Measurements from ENCODE around the gene PI4KB.
A peak's percentile ranks its signal among the peaks of the same experiment; 100 is the strongest.
"Not testable (repeated sequence)": the region's sequence is repeated elsewhere in the genome, so short reads cannot be mapped to it uniquely, and the experiment has no call there.

Gene PI4KB

DNA sequence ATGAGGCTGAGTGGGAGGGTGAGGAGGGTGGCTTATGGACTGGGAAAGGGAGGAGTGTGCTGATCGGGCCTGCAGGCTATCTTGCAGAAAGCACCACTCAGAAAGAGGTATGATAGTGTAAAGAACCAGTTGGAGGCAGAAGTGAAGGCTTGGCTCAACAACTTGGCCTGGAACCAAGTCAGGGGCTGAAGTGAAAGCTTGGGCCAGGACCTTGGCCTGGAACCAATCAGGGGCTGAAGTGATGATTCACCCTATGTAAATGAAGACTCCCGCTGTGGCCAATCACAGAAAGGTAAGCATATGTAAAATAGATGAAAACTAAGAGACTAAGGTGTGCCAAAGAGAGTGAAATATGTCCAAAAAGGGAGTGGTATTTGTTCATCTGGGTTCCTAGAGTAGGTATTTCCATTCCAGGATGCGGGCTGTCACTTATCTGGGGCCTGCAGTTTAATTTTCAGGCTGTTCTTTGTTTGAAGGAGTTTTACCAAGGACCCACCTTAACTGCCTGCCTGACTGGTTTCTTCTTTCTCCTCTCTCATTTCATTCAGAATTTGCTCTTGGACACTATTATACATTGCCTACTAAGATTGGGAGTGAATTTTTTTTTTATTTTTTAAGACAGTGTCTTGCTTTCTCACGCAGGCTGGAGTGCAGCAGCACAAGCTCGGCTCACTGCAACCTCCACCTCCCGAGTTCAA lies 25.0 kb upstream of the PI4KB start:
- H3K27ac ChIP-seq: no peak overlapping the region
- no peak for TF ChIP-seq ZFX (IDR thresholded peaks at IDR 0.05)

DNA sequence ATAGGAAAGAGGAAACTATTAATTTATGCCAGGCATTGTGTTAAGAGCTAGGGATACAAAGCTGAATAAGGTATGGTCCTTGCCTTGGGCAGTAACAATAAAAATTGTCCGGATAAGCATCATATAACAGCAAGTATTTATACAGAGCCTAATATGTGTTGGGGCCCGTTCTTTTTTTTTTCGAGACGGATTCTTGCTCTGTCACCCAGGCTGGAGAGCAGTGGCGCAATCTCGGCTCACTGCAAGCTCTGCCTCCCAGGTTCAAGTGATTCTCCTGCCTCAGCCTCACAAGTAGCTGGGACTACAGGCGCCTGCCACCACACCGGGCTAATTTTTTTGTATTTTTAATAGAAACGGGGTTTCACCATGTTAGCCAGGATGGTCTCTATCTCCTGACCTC lies 23.1 kb upstream of the PI4KB start:
- not testable (repeated sequence) for H3K27ac ChIP-seq

DNA sequence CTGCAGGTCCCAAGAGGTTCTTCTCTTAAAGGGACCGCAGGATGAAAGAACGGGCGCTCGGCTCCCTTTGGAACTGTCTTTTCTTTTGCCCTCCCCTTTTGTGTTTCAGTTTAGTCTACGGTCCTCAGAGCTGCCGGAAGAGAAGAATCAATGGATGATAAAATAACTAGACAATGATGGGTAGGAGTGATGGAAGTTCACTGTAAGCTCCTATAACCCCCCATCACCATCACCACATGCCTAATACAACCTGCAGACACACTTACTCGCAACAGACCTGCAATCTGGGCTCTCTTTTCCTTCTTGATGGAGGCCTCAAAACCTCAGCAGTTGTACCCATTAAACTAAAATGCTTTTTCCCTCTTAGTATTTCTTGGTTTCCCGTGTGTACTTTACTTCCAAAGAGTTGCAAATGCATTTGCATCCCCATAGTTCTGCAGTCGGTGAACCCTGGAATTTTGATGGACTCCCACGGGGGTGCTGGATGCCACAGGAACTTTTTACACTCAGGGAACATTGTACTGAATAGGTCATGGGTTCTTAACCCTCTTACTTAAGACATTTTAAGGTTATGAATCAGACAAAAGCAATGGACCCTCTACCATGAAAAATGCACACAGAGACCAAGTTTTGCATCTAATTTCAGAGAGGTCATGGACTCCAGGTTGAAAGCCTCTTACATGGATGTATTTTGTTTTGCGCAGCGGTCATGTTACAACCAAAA lies 20.5 kb upstream of the PI4KB start:
- no peak for TF ChIP-seq ZFX (IDR thresholded peaks at IDR 0.05)
- TF ChIP-seq, protein P1, sequence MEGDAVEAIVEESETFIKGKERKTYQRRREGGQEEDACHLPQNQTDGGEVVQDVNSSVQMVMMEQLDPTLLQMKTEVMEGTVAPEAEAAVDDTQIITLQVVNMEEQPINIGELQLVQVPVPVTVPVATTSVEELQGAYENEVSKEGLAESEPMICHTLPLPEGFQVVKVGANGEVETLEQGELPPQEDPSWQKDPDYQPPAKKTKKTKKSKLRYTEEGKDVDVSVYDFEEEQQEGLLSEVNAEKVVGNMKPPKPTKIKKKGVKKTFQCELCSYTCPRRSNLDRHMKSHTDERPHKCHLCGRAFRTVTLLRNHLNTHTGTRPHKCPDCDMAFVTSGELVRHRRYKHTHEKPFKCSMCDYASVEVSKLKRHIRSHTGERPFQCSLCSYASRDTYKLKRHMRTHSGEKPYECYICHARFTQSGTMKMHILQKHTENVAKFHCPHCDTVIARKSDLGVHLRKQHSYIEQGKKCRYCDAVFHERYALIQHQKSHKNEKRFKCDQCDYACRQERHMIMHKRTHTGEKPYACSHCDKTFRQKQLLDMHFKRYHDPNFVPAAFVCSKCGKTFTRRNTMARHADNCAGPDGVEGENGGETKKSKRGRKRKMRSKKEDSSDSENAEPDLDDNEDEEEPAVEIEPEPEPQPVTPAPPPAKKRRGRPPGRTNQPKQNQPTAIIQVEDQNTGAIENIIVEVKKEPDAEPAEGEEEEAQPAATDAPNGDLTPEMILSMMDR (conservative IDR thresholded peaks at IDR 0.05): no peak
- peak overlapping the region; percentile 81 for H3K27ac ChIP-seq

DNA sequence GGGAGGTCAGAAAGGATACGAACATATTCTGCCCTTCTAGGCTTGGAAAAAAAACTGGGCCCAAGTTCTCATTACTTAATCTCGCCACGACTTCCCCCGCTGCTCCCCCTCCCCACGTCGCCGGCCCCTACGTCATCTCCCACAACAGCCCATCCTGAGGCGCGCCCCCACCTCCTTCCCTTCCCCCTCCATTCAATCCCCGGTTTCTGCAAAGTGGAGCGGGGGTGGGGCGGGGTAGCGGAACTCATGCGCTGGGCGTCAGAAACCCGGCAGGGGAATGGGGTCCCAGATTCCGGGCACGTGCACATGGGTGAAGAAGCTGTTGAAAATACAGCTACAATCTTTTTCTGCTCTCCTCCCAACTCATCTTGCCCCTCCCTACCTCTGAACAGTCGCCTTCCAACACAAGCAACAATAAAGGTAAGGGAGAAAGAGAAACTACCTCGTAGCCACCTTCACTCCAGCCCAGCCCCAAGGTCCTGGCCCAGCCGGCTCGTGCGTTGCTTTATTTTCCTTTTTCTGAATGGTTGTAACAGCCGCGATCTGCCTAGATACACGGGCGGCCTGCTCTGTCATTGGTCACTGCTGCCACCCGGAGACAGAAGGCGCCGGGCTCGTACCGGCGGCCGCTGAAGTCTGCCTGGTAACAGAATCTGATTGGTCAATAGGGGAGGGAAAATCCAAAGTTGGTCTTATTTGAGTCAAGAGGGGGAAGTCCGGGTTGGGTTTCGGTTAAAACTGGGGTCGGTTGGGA lies 19.7 kb upstream of the PI4KB start, which contains the start of gene RFX5:
TSS of gene RFX5 (minus strand) at position 484 of the 754 bp plus-strand sequence. CDS start 932 bp downstream, outside the sequence.
- peak within 1 kb of the TSS; percentile 81 for H3K27ac ChIP-seq
- TF ChIP-seq ZFX (IDR thresholded peaks at IDR 0.05): no peak
- TF ChIP-seq, protein P1 (conservative IDR thresholded peaks at IDR 0.05): no peak

DNA sequence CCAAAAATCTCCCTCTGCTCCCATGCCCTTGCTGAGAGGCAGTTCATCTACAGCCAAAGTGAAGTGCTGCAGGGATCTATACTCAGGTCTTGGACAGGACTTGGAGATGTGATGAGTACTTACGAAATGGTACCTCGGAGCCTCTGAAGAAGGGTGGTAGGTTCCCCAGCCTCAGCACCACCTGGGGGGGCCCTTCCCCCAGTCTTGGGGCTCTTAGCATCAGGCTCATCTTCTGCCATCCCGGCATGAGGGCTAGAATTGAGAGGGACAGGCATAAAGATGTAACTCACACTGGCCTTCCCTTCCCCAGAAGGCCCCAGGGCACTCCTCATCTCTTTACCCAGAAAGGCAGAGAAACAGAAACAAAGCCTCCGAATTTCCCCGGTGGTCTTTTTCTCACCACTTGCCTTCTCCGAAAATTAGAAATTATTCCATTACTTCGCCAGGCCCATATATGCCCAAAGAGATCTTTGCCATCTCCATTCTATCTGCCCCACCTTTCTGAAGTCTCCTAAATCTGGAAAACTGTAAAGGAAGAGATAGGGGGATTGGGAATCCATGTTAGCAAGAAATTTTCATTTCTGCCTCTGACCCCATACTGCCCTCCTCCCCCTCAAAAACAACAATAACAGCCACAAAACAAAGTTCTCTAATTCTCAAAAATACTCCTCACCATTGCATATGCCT lies 19.0 kb upstream of the PI4KB start:
- peak overlapping the region; percentile 81 for H3K27ac ChIP-seq
- TF ChIP-seq, protein P1 (conservative IDR thresholded peaks at IDR 0.05): no peak
- no peak for TF ChIP-seq ZFX (IDR thresholded peaks at IDR 0.05)

DNA sequence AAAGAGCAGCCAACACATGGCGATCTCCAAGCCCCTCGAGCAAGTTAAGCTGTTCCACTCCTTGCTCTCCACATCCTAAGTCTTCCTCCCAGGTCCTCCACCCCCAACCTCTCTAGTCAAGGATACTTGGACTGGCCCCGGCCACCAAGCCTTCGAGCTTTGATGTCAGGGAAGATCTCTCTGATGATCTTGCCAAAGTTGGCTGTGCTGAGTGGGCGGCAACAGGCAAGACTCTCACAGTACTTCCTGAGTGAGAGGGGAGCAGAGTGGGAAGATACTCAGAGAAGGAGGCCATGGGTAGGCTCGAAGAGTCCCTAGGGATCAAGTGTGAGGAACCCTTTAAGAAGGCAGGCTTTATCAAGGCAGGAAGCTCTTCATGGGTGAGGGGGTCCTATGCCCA lies 17.1 kb upstream of the PI4KB start:
- no peak overlapping the region for H3K27ac ChIP-seq
- TF ChIP-seq ZFX (IDR thresholded peaks at IDR 0.05): no peak
- TF ChIP-seq, protein P1 (conservative IDR thresholded peaks at IDR 0.05): no peak

DNA sequence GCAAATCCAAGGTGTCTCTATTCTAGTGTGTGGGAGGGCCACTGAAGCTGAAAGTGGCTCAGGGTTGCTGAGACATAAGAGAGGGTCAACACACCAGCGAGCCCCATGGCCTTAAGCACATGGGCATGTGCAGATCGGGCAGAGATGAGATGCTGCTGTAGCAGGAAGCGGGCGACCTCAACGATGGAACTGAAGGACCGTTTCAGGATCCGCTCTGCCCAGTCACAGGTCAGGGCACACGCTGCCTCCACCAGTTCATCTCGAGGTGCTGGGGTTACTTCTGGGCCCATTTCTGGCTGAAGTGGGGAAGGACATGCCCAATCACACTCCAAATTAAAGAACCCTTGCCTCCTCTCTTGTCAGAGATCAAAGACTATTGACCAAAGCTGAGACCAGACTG lies 16.4 kb upstream of the PI4KB start:
- TF ChIP-seq, protein P1 (conservative IDR thresholded peaks at IDR 0.05): no peak
- no peak for TF ChIP-seq ZFX (IDR thresholded peaks at IDR 0.05)
- no peak overlapping the region for H3K27ac ChIP-seq

DNA sequence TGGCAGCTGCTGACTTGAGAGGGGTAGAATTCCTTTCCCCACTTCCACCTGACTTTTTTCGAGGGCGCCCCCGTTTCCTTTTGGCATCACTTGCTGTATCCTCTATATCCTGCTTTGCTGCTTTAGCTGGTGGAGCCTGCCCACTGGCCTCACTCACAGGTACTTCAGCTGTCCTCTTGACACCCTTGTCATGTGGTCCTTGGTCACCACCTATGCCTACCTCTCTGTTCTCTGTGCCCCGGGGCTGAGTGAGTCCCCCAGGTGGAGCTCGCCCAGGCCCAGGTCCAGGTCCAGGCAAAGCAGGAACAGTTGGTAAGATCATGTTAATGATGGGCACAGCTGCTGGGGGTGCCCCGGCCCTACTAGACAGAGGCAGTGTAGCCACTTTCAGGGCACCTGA lies 15.4 kb upstream of the PI4KB start:
- H3K27ac ChIP-seq: no peak overlapping the region
- TF ChIP-seq, protein P1 (conservative IDR thresholded peaks at IDR 0.05): no peak
- TF ChIP-seq ZFX (IDR thresholded peaks at IDR 0.05): no peak
